HEK293 (cell line): ENCODE results near the gene IMPDH1.

ENCODE experiments used
- CTCF ChIA-PET: fragments of 350-600 bp; formaldehyde crosslinking; extraction: SDS; loops from one replicate; lab custom pipeline; 2021; ENCODE audit warnings: antibody characterized with exemption; lab: Yijun Ruan, JAX
- POLR2A ChIA-PET: fragments of 300-600 bp; formaldehyde crosslinking; extraction: SDS; loops from one replicate; lab custom pipeline; 2020; ENCODE audit warnings: antibody characterized with exemption, inconsistent platforms; lab: Yijun Ruan, JAX
- H3K27ac ChIP-seq: fragments of 200-500 bp; sonication (Bioruptor generic); 2 replicates; pipeline ENCODE4 v1.5.1; 2014; ENCODE audit warnings: low read depth, low read length, control low read depth, inconsistent platforms; ENCODE audit errors: extremely low read depth
- H3K36me3 ChIP-seq, 2 experiments: fragments of 200-500 bp in 1 of 2; sonication (Bioruptor generic) in 1 of 2; 1 replicate in 1 of 2; 2 replicates in 1 of 2; pipeline ENCODE4 v1.5.1; 2014 to 2017; ENCODE audit warnings: inconsistent platforms in 2 of 2, low read length in 2 of 2; ENCODE audit not compliant: control insufficient read depth in 2 of 2, insufficient read depth in 1 of 2
- H3K4me1 ChIP-seq: fragments of 200-500 bp; sonication (Bioruptor generic); 2 replicates; pipeline ENCODE4 v1.5.1; 2014; ENCODE audit warnings: mild to moderate bottlenecking, low read length, inconsistent platforms; ENCODE audit not compliant: control insufficient read depth, insufficient read depth
- H3K4me3 ChIP-seq: 2 replicates; pipeline ENCODE4 v1.5.1; 2011; ENCODE audit warnings: low read depth, mild to moderate bottlenecking, control low read depth, low read length, moderate library complexity
- H3K9me3 ChIP-seq: fragments of 200-500 bp; sonication (Bioruptor generic); 2 replicates; pipeline ENCODE4 v1.5.1; 2014; ENCODE audit warnings: low read depth, low read length, inconsistent platforms; ENCODE audit not compliant: control insufficient read depth, insufficient read depth
- OVOL3 ChIP-seq: fragments of 450-650 bp; formaldehyde crosslinking; IDR thresholded peaks from 2 replicates; pipeline ENCODE4 v1.5.1; 2016; ENCODE audit warnings: missing biosample characterization, missing genetic modification characterization
- PRDM10 ChIP-seq: fragments of 450-650 bp; formaldehyde crosslinking; IDR thresholded peaks from 2 replicates; pipeline ENCODE4 v1.5.1; 2016; ENCODE audit warnings: missing biosample characterization, missing genetic modification characterization
- SCRT1 ChIP-seq: fragments of 450-650 bp; formaldehyde crosslinking; IDR thresholded peaks from 2 replicates; pipeline ENCODE4 v1.5.1; 2016; ENCODE audit warnings: missing biosample characterization, missing genetic modification characterization, borderline replicate concordance
- SP7 ChIP-seq: fragments of 450-650 bp; formaldehyde crosslinking; IDR thresholded peaks from 2 replicates; pipeline ENCODE4 v1.5.1; 2016; ENCODE audit warnings: missing biosample characterization, missing genetic modification characterization
- ZBTB17 ChIP-seq: fragments of 450-650 bp; formaldehyde crosslinking; IDR thresholded peaks from 2 replicates; pipeline ENCODE4 v1.5.1; 2016; ENCODE audit warnings: missing biosample characterization, missing genetic modification characterization
- ZBTB48 ChIP-seq: fragments of 450-650 bp; formaldehyde crosslinking; IDR thresholded peaks from 2 replicates; pipeline ENCODE4 v1.5.1; 2016; ENCODE audit warnings: missing biosample characterization, missing genetic modification characterization
- ZEB2 ChIP-seq: fragments of 450-650 bp; formaldehyde crosslinking; IDR thresholded peaks from 2 replicates; pipeline ENCODE4 v1.5.1; 2016; ENCODE audit warnings: missing biosample characterization, missing genetic modification characterization
- ZNF114 ChIP-seq: fragments of 450-650 bp; formaldehyde crosslinking; IDR thresholded peaks from 2 replicates; pipeline ENCODE4 v1.5.0; 2017; ENCODE audit warnings: missing biosample characterization, missing genetic modification characterization
- ZNF174 ChIP-seq: fragments of 450-650 bp; formaldehyde crosslinking; IDR thresholded peaks from 2 replicates; pipeline ENCODE4 v1.5.0; 2017; ENCODE audit warnings: missing biosample characterization, mild to moderate bottlenecking, missing genetic modification characterization
- ZNF184 ChIP-seq: fragments of 450-650 bp; IDR thresholded peaks from 2 replicates; pipeline ENCODE4 v1.5.1; 2018; ENCODE audit warnings: missing biosample characterization, mild to moderate bottlenecking, missing genetic modification characterization
- ZNF23 ChIP-seq: fragments of 450-650 bp; formaldehyde crosslinking; IDR thresholded peaks from 2 replicates; pipeline ENCODE4 v1.5.1; 2016; ENCODE audit warnings: missing biosample characterization, missing genetic modification characterization, borderline replicate concordance
- ZNF335 ChIP-seq: fragments of 450-650 bp; formaldehyde crosslinking; conservative IDR thresholded peaks from 2 replicates; pipeline ENCODE4 v1.5.1; 2016; ENCODE audit warnings: missing biosample characterization, missing genetic modification characterization
- ZNF341 ChIP-seq: fragments of 450-650 bp; formaldehyde crosslinking; IDR thresholded peaks from 2 replicates; pipeline ENCODE4; 2016; ENCODE audit warnings: low read depth, missing biosample characterization, missing genetic modification characterization
- ZNF510 ChIP-seq: fragments of 450-650 bp; formaldehyde crosslinking; IDR thresholded peaks from 2 replicates; pipeline ENCODE4 v1.5.1; 2018; ENCODE audit warnings: mild to moderate bottlenecking, missing genetic modification characterization, missing biosample characterization; ENCODE audit not compliant: insufficient replicate concordance
- ZNF600 ChIP-seq: fragments of 450-650 bp; formaldehyde crosslinking; IDR thresholded peaks from 2 replicates; pipeline ENCODE4 v1.5.1; 2016; ENCODE audit warnings: missing biosample characterization, missing genetic modification characterization
- ZNF660 ChIP-seq: fragments of 450-650 bp; IDR thresholded peaks from 2 replicates; pipeline ENCODE4 v1.5.1; 2018; ENCODE audit warnings: missing biosample characterization, mild to moderate bottlenecking, missing genetic modification characterization
- ZNF704 ChIP-seq: fragments of 450-650 bp; formaldehyde crosslinking; IDR thresholded peaks from 2 replicates; pipeline ENCODE4 v1.5.1; 2016; ENCODE audit warnings: missing biosample characterization, missing genetic modification characterization
- ZNF777 ChIP-seq: fragments of 450-650 bp; formaldehyde crosslinking; IDR thresholded peaks from 2 replicates; pipeline ENCODE4 v1.5.1; 2017; ENCODE audit warnings: missing biosample characterization, missing genetic modification characterization, borderline replicate concordance

The IMPDH1 gene

GRCh38 chr7:128415217-128415785, 5.5 kb upstream of the IMPDH1 start:
- no peak overlapping the region for H3K27ac ChIP-seq
- H3K4me1 ChIP-seq: no peaks in the 10 kb centered on the region
- H3K9me3 ChIP-seq: no peaks in the 10 kb centered on the region
- no peak for TF ChIP-seq ZNF600 (tag by site-specific recombination)
- TF ChIP-seq ZNF777 (tag by site-specific recombination): no peak
- TF ChIP-seq ZEB2 (tag by site-specific recombination): no peak
- TF ChIP-seq SCRT1: no peak
- no peak for TF ChIP-seq ZNF660 (tag by site-specific recombination)
- TF ChIP-seq ZNF114: no peak
- no peak for TF ChIP-seq ZNF341 (tag by site-specific recombination)
- no peak for TF ChIP-seq ZNF184
- TF ChIP-seq ZNF704 (tag by site-specific recombination): no peak
- H3K36me3 ChIP-seq: no peaks in the 10 kb centered on the region
- ChIA-PET POLR2A (no interaction called here), CTCF (interaction anchor here (1.0 to 9.5 kb wide), 5 partner anchors 11 to 67 kb away, joined by 3 to 131 read pairs (median 8); partner anchors contain the start of gene METTL2B)
- no peak overlapping the region for H3K4me3 ChIP-seq

- Histone ChIP-seq H3K9me3 (no peaks in the 10 kb centered on the region), H3K4me3 (peak overlapping the region; percentile 70), H3K36me3 (no peaks in the 10 kb centered on the region), H3K4me1 (no peaks in the 10 kb centered on the region; the same call in 1 of the 2 replicates), H3K27ac (peak overlapping the region; percentile 42)
- TF ChIP-seq OVOL3 (tag by site-specific recombination) (no peak), ZNF510 (no peak), ZNF174 (no peak), ZBTB17 (tag by site-specific recombination) (peak; percentile 73), ZBTB48 (tag by site-specific recombination) (peak; percentile 71; the same call in 1 of the 2 replicates), ZNF600 (tag by site-specific recombination) (peak; percentile 95), ZNF23 (no peak), PRDM10 (tag by site-specific recombination) (peak; percentile 86; the same call in 1 of the 2 replicates), ZEB2 (tag by site-specific recombination) (0 out of 2 replicates have a peak, but pooled peaks have one; percentile 21), ZNF335 (tag by site-specific recombination) (peak; percentile 8; the same call in 1 of the 2 replicates), SP7 (tag by site-specific recombination) (0 out of 2 replicates have a peak, but pooled peaks have one; percentile 9)
- POLR2A ChIA-PET: interaction anchor here (0.6 to 1.4 kb wide), 3 partner anchors 8 to 61 kb away, joined by 3 to 5 read pairs (median 4); no protein-coding TSS in a partner anchor
- CTCF ChIA-PET: interaction anchor here (0.7 to 9.5 kb wide), 6 partner anchors 8 to 513 kb away, joined by 3 to 131 read pairs (median 4); partner anchors contain the start of gene HILPDA
These were observed 620 bp upstream of the IMPDH1 start for GRCh38 chr7:128410451-128410753.
